ENCODE data around the gene BMPR1A.
"Not testable (repeated sequence)": the region's sequence is repeated elsewhere in the genome, so short reads cannot be mapped to it uniquely, and the experiment has no call there.

Gene BMPR1A

GRCh38 chr10:86941426-86941825 lies 185.0 kb downstream of the BMPR1A start:
- DNase-seq (ENCODE audit: low read depth), result no peak

DNA sequence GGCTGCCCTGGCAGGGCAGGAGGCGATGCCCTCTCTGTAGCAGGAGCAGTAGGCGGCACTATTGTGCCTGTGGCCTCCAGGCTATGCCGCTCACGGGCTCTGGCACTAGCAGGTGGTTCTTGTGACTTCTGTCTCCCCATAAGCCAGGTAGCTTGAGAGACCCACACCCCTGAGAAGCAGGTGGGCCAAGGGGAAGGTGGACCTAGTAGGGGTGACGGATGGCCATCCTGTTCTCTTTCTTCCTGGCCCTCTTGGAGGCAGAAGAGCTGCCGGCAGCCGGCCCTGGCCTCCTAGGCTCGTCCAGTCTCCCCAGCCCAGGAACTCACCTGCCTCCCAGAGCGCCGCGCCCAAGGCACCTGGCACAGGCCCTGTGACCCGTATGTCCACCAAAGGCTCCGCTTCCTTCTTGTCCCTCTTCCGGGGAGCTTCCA lies 185.6 kb downstream of the BMPR1A start:
- DNase-seq (ENCODE audit: low read depth), result no peak

DNA sequence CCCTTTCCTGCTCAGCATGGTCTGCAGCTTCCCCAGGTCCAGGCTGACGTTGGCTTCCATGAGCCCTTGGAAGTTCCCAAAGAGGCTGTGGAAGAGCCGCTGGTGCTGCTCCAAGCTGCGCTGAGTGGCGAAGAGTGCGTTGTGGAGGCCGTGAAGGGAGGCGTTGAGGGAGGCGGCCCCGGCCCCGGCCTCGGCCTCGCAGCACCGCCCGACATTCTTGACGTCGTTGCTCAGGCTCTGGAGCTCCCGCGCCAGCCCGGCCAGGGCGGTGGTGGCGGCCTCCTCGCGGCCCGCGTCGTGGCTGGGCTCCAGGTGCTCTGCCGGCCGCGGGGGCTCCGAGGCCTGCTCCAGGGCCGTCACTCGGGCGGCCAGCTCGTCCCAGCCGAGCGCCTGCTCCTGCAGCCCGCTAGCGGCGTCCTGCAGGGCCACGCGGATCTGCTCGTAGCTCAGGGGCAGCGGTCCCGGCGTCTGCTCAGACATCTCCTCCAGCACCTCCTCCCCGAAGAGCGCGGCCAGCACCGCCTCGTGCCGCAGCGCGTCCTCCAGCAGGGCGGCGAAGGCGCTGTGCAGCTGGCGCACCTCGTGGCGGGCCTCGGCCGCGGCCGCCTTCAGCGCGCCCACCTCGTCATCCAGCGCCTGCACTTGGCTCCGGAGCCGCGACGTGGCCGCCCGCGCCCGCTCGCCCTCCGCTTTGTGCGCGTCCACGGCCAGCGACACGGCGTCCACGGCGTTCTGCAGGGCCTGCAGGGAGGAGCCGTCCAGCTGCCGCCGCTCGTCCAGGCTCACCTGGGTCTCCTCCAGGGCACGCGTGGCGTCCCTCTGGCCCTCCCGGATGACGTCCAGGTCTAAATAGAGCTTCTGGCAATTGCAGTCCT lies 186.3 kb downstream of the BMPR1A start:
- DNase-seq (ENCODE audit: low read depth), result no peak

DNA sequence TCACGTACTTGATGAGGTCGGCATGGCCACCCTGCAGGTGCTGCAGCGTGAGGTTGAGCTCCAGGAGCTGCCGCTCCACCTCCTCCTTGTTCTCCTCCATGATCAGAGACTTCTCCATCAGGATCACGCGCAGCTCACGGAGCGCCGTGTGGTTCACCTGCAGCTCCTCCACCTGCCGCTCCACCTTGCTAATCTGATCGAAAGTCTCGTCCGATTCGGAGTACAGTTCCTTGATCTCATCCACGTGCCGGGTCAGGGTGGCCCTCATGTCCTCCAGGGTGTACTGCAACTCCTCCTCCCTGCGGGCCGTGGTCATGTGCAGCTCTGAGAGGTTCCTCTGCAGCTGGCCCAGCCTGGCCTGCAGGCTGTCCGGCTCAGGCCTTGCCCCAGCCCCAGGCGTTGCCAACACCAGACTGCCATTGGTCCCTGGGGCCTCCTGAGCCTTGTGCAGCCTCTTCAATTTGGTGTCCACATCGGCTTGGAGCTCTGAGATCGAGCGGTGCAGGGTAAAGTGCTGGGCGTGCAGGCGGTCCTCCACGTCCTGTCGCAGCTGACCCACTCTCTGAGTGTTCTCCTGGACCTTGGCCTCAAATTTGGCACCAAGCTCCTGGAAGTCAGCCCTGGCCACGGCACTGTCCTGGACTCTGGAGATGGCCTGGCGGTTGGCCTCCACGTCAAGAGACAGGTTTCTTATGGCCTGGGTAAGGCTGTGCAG lies 187.1 kb downstream of the BMPR1A start:
- no peak for DNase-seq (ENCODE audit: low read depth)

GRCh38 chr10:86944031-86944419 lies 187.6 kb downstream of the BMPR1A start:
- DNase-seq (ENCODE audit: low read depth), result no peak

DNA sequence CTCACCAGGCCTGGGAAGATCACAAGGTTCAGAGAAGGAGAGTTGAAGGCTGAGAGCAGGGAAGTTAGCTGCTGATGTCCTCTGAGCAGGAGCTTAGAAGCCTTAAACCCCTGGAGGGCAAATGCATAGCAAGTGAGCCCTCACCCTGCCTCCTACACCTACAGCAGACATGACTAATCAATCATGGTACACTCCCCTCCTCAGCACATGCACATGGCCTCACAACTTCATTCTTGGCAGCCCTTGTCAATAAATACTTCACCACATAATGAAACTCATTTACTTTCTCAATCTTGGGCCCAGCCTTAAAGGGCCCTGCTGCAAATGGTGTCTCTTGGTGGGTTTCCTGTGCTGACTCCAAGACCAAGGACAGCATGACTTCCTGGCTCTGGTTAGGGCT lies 188.1 kb downstream of the BMPR1A start:
- no peak for DNase-seq (ENCODE audit: low read depth)

- DNase-seq (ENCODE audit: low read depth), result no peak
Measured at GRCh38 chr10:86944907-86945306, 188.5 kb downstream of the BMPR1A start.

DNA sequence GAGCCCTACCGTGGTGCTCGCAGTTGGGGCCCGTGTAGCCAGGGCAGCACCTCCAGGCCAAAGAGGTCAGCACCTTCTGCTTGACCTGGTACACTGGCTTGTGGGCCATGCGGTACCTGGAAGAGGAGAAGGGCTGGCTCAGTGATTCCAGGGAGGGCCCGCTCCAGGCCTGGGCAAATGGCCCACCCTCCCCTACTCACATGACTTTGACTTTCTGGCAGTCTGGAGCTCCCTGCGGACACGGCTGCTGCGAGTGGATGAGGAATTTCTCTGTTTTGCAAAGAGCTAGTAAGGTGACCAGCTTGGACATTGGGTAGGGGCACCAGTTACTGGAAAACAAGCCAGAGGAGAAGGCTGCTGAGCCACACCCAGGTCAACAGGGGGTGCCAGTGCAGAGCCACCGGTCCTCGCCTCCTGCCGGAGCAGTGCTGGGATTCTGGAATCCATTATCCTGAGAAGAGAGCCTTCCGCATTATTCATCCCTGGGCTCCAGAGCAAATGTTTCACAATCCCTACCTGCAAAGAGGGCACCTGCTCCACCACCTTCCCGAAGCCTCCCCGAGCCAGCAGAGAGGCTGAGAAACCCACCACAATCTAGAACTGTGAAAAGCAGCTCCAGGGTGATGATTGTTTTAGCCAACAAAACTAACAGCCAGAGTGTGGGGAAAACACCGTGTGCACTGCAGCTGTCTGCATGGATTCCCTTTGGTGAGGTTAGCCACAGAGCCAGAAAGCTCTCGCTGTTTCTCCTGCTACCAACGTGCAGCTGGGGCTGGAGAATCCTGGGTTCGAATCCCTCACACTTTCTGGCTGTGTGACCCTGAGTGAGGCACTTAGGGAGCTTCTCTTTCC lies 189.2 kb downstream of the BMPR1A start:
- no peak for DNase-seq (ENCODE audit: low read depth)

DNA sequence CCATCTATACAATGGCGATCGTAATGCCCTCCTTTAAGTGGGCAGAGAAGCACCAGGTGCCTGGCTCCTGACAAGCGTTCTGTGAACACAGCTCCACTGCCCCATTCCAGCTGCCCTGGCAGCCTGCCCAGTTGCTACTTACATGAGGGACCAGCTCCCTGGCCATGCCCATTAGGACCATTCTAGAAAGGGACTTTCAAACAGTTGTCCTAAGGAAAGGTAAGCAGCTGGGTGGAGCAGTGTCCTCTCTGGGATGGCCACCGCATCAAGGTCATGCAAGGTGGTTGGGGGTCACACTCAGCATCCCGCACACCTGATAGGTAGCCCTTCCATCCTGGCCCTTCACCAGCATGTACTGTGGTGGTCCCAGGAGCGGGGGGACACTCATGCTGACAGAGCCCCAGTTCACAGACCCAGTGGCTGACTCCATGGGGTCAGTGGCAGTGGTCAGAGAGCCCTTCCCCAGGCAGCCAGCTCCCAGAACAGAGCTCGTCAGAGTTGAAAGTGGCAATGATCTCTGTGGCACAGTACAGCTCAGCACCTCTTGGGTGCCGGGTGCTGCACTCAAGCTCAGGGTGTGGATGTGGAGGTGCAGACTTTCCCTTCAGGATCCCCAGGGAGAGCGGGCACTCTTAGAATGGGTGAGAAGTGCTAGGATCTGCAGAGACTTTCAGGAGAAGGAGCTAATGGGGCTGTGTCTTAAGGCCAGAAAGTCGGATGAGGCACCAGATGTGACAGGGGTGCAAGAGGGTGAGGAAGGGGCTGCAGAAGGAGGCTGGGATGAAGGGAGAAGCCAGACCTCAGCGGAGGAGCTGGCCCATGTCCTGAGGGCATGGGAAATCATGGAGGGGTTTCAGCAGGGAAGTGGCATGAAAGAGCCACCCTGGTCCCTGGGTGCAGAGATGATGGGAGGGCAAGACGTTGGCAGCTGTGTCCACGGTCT lies 190.1 kb downstream of the BMPR1A start:
- DNase-seq (ENCODE audit: low read depth), result no peak

DNA sequence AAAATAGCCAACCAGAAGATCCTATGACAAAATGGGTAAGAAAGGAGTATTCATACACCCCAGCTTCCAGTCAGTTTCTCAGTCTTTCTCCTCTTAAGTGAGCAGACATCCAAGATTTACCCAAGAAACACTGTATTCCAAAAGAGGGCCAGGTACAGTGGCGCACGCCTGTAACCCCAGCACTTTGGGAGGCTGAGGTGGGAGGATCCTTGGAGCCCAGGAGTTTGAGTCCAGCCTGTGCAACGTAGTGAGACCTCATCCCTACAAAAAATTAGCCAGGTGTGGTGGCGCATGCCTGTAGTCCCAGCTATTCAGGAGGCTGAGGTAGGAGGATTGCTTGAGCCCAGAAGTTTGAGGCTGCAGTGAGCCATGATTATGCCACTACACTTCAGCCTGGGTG lies 191.4 kb downstream of the BMPR1A start:
- not testable (repeated sequence) for DNase-seq (ENCODE audit: low read depth)

- DNase-seq (ENCODE audit: low read depth), result no peak
Measured at GRCh38 chr10:86950349-86950748, 193.9 kb downstream of the BMPR1A start.

DNA sequence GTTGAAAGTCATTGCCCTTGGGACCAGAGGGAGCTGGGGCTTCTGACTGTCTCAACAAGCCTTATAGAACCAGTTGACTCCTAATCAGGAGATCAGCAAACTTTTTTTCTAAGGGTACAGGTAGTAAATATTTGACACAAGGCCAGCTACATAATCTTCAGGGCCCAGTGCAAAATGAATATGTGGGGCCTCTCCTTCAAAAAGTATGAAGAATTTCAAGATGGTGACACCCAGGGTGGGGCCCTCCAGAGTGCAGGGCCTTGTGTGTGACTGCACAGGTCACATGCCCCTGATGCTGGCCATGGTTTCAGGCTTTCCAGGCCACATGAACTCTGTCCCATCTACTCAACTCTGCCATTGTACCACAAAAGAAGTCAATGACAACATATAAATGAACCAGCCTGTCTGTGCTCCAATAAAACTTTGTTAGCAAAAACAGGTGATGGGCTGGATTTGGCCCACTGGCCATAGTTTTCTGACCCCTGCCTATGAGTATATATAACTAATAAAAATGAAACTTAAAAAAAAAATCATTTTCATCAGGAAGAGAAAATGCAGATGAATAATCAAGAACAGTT lies 194.9 kb downstream of the BMPR1A start:
- DNase-seq (ENCODE audit: low read depth), result no peak

- no peak for DNase-seq (ENCODE audit: low read depth)
Measured at GRCh38 chr10:86952106-86952505, 195.7 kb downstream of the BMPR1A start.

DNA sequence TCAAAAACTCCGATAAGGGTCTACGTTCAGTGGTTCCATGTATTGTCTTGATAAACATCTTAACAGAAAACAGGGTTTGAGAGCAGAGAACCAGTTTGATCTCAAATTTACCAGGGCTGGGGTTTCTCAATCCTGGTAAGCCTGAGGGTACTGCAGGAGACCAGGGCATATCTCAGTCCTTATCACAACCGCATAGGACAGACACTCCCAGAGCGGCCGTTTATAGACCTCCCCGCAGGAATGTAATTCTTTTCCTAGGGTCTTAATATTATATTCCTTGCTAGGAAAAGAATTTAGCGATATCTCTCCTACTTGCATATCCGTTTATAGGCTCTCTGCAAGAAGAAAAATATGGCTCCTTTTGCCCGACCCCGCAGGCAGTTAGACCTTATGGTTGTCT lies 196.3 kb downstream of the BMPR1A start:
- not testable (repeated sequence) for DNase-seq (ENCODE audit: low read depth)

- peak; percentile 69 for DNase-seq (ENCODE audit: low read depth)
Measured at GRCh38 chr10:86953747-86954680, 197.6 kb downstream of the BMPR1A start.

DNA sequence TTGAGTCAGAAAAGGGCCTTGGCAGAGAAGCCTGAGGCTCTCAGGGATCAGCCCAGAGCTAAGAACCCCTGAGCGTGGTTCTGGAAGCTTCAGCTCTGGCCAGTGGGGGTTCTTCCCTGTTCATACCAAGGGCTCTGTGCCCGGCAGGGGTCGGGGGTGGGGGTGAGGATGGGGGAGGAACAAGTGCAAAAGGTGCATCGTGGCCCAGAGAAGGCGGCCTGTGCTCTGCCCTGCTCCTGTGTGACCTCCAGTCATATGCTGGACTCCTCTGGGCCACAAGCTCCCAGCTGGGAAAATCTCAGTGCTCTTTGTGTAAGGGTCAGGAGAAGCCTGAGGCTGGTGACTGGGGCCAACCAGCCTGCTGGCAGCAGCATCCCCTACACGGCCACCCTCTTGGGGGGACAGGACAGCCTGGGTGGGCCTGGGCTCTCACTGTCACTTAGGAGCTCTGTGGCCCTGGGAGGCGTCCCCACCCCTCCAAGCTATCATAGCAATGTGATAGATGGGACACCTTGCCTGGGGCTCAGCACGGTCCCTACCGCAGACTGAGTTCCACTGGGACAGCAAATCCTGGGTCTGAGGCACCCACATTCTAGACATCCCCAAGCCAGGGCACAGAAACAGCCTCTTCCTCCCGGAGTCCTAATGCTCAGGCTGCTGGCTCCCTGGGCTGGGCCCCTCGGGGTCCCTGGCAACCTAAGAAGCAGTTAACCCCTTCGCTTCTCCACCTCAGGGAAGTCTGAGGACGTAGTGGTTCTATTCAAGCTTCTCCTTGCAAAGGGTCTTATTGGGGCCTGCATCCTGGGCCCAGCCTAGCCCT lies 198.5 kb downstream of the BMPR1A start:
- DNase-seq (ENCODE audit: low read depth), result no peak

- DNase-seq (ENCODE audit: low read depth), result no peak
Measured at GRCh38 chr10:86955501-86956194, 199.2 kb downstream of the BMPR1A start.

DNA sequence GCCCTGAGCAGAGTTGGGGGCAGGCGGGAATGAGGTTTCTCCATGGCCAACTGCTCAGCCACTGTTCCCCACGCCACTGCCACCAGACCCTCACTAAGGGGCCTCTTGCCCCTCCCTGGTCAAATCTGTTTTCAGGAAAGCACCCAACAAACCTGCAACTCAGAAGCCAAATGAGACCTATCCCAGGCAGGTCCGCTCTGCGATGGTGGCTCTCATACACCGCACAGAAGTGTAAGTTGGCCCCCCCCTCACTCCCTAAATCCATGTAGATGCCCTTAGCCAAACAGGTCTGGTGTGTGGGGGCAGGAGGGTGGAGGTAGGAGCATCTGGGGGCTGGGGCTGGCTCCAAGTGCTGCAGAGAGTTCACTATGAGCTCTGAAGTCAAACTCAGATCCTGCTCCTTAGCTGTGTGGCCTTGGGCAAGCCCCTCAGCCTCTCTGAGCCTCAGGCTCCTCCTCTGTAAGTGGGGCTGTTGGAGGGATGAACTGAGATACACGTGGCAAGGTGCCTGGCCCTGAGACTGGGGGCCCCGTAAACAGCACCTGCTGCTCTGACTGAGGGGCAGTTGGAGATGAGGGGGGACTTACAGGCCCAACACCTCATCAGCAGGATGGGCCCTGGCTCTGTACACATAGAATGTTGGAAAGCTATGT lies 199.9 kb downstream of the BMPR1A start:
- no peak for DNase-seq (ENCODE audit: low read depth)
